ENCODE data around the gene CTDSPL.

GRCh38 chr3:37905987-37906674, 44.5 kb downstream of the CTDSPL start:
- TF ChIP-seq CTCF (IDR thresholded peaks at IDR 0.05; ENCODE audit: low read depth, low read length, missing input control) (no peak), YY1 (IDR thresholded peaks at IDR 0.05) (no peak), FOXA1 (IDR thresholded peaks at IDR 0.05) (no peak), RAD21 (IDR thresholded peaks at IDR 0.05) (no peak), GABPA (IDR thresholded peaks at IDR 0.05 in 1 of 2, conservative IDR thresholded peaks at IDR 0.05 in 1 of 2) (no peak), ATF3 (IDR thresholded peaks at IDR 0.05) (no peak), MAX (IDR thresholded peaks at IDR 0.05) (no peak), JUND (IDR thresholded peaks at IDR 0.05) (no peak), REST (IDR thresholded peaks at IDR 0.05) (no peak), EGR1 (IDR thresholded peaks at IDR 0.05; ENCODE audit: low read depth in 2 of 2) (no peak), ZBTB33 (IDR thresholded peaks at IDR 0.05) (no peak), TAF1 (conservative IDR thresholded peaks at IDR 0.05) (no peak), HNF4A (conservative IDR thresholded peaks at IDR 0.05) (no peak), RXRA (IDR thresholded peaks at IDR 0.05) (no peak)
